Gastroesophageal sphincter (tissue), 4 donors: ENCODE data around the gene TTC9C. TPM values are rescaled to one million over a fixed set of nuclear protein-coding genes. Genes with fewer than 3 reads are reported as not detected.
A peak's percentile ranks its signal among the peaks of the same experiment; 100 is the strongest.

ENCODE experiments used
- ATAC-seq: fragments of 150-250 bp; one replicate; pipeline ENCODE4 v1.9.1; 2016; ENCODE audit warnings: mild to moderate bottlenecking, moderate library complexity
- H3K27ac ChIP-seq, 4 donors: fragments of 200-600 bp; sonication (generic) in 3 of 4; 1 replicate in 3 of 4; 2 replicates in 1 of 4; pipeline ENCODE4 v1.5.1; 2016 to 2019
- H3K27me3 ChIP-seq: fragments of 200-600 bp; sonication (generic); one replicate; pipeline ENCODE4 v1.5.1; 2019
- H3K36me3 ChIP-seq, 2 donors: fragments of 200-600 bp; sonication (generic); one replicate each; pipeline ENCODE4 v1.5.1; 2019; ENCODE audit warnings: control low read depth in 1 of 2
- H3K4me1 ChIP-seq, 3 donors: fragments of 200-600 bp; sonication (generic); 1 replicate in 2 of 3; 2 replicates in 1 of 3; pipeline ENCODE4 v1.5.1; 2016 to 2019; ENCODE audit warnings: control low read depth in 2 of 3
- H3K4me3 ChIP-seq, 2 donors: fragments of 200-600 bp; sonication (generic); one replicate each; pipeline ENCODE4 v1.5.1; 2019; ENCODE audit warnings: mild to moderate bottlenecking in 1 of 2, moderate library complexity in 1 of 2
- H3K9me3 ChIP-seq, 3 donors: fragments of 200-600 bp; sonication (generic); one replicate each; pipeline ENCODE4 v1.5.1; 2017 to 2019; ENCODE audit warnings: control low read depth in 2 of 3
- EP300 ChIP-seq: sonication (generic); formaldehyde crosslinking; IDR thresholded peaks from one replicate; pipeline ENCODE4 v1.6.1; 2017; ENCODE audit warnings: antibody characterized with exemption, mild to moderate bottlenecking
- POLR2A ChIP-seq, 2 donors: fragments of 450-650 bp; IDR thresholded peaks; one replicate each; pipeline ENCODE4 v1.6.1; 2017; ENCODE audit warnings: antibody characterized with exemption in 2 of 2, mild to moderate bottlenecking in 2 of 2, moderate library complexity in 1 of 2
- POLR2AphosphoS5 ChIP-seq: sonication (generic); formaldehyde crosslinking; IDR thresholded peaks from one replicate; pipeline ENCODE4 v1.6.1; 2017; ENCODE audit warnings: antibody characterized with exemption
- WGBS, 2 donors: methylation state at CpG; one replicate each; pipeline ENCODE4 v1.1.5; 2018; ENCODE audit warnings: low coverage in 1 of 2; 5-methylcytosine and 5-hydroxymethylcytosine counted together
- total RNA-seq, 4 donors: library from RNA; depleted of rRNA; stranded (reverse); fragments of >200 nt; gene quantifications; one replicate each; pipeline ENCODE4 v1.1.0, GENCODE V29; 2016
- TF ChIP-seq, protein P1 (sequence below), 4 experiments: fragments of 200-600 bp in 2 of 4; fragments of 450-650 bp in 2 of 4; sonication (generic) in 1 of 4; IDR thresholded peaks; one replicate each; pipeline ENCODE4 v1.5.1; 2017 to 2019; ENCODE audit warnings: antibody characterized with exemption in 4 of 4, mild to moderate bottlenecking in 2 of 4, moderate library complexity in 2 of 4

Gene TTC9C
- total RNA-seq, 4 donors from 2014 or later, result 12.5 to 20.5 (median 19.8) TPM

DNA sequence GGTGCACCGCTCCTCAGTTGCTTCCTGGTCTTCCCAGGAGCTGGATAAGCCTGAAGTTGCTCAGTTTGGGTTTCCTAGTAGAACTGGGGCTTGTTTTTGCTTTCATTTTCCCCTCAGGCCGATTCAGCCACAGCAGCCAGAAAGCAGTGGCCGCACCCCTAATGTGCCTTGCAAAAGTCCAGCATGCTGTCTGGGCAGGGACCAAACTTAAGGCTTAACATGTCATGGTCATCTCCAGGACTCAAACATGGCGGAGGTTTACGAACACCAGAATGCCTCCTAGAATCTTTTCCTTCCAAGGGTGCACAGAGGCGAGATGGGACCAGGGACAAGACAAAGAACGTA is 18.3 kb upstream of the TTC9C start:
- Histone ChIP-seq H3K27me3 (no peaks in the 10 kb centered on the region), H3K36me3 (peaks cover 0 to 49% of the 10 kb centered on the region in 2 donors), H3K4me1 (peaks cover 0 to 60% (median 29%) of the 10 kb centered on the region in 3 donors), H3K27ac (peak overlapping the region; percentile 85 to 95 (median 94)), H3K4me3 (peak overlapping the region; percentile 44 to 68), H3K9me3 (no peaks in the 10 kb centered on the region)
- 0% methylated on average over 1 of the region's 7 CpGs; no CpG with 5 or more reads in 1 of the 2 donors for WGBS, 2 donors
- no peak for ATAC-seq
- TF ChIP-seq POLR2AphosphoS5 (no peak), EP300 (no peak)

DNA sequence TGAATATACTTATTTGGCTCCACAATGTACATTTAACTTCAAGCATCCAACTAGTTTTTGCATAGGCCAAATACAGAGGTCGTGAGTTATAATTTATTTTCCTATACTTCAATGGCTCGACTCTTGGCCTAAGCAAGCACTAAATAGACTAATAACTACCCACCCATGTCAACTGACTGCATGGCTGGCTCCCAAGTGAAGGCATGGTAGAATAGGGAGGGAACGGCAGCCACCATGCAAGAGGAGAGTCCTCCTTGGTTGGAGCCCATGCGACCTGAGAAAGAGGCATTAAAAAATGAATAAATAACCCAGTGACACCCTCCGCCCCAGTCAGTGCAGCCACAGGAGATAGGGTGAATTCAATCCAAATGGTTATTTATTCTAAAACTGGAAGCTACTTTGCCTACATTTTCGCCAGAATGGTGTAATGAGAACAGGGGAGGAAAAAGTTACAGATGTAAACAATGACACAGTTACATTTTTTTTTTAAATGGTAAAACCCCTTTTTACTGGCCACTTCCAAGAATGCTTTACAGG is 15.9 kb upstream of the TTC9C start:
- TF ChIP-seq, protein P1, sequence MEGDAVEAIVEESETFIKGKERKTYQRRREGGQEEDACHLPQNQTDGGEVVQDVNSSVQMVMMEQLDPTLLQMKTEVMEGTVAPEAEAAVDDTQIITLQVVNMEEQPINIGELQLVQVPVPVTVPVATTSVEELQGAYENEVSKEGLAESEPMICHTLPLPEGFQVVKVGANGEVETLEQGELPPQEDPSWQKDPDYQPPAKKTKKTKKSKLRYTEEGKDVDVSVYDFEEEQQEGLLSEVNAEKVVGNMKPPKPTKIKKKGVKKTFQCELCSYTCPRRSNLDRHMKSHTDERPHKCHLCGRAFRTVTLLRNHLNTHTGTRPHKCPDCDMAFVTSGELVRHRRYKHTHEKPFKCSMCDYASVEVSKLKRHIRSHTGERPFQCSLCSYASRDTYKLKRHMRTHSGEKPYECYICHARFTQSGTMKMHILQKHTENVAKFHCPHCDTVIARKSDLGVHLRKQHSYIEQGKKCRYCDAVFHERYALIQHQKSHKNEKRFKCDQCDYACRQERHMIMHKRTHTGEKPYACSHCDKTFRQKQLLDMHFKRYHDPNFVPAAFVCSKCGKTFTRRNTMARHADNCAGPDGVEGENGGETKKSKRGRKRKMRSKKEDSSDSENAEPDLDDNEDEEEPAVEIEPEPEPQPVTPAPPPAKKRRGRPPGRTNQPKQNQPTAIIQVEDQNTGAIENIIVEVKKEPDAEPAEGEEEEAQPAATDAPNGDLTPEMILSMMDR (IDR thresholded peaks at IDR 0.05), result no peak
- Histone ChIP-seq H3K4me3 (no peak overlapping the region), H3K36me3 (peaks cover 4 to 72% of the 10 kb centered on the region in 2 donors), H3K27ac (peak overlapping the region in 1 of 4 donors; percentile 47), H3K4me1 (peaks cover 0 to 40% (median 16%) of the 10 kb centered on the region in 3 donors), H3K9me3 (no peaks in the 10 kb centered on the region), H3K27me3 (no peaks in the 10 kb centered on the region)
- ATAC-seq, result no peak
- WGBS, 2 donors, result 54 to 76% methylated on average over 4 to 6 of the region's 6 CpGs

DNA sequence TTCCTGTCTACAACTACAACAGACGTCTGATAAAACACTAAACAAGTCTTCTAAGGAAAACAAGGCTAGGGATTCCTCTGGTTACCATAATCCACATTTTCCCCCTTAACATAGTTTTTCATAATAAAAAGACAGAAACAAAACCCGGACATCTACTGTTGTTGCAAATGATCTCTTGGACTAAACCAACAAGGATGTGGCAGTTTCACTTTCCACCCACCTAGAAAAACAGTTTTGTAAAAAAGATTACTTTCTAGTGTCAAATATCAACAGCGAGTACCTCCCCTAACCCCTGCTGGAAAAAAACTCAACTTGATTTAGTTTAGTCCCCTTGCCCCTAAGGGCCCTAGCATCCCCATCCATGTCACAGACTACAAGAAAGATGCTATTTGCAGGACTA is 15.4 kb upstream of the TTC9C start:
- Histone ChIP-seq H3K4me3 (no peak overlapping the region), H3K36me3 (peaks cover 6 to 78% of the 10 kb centered on the region in 2 donors), H3K27me3 (no peaks in the 10 kb centered on the region), H3K4me1 (peaks cover 0 to 40% (median 16%) of the 10 kb centered on the region in 3 donors), H3K27ac (peak overlapping the region in 1 of 4 donors; percentile 47), H3K9me3 (no peaks in the 10 kb centered on the region)
- 54 to 61% methylated on average over 3 of the region's 3 CpGs for WGBS, 2 donors
- ATAC-seq, result no peak
- TF ChIP-seq, protein P1 (IDR thresholded peaks at IDR 0.05), result no peak
- TF ChIP-seq POLR2A (IDR thresholded peaks at IDR 0.05) (no peak), POLR2AphosphoS5 (no peak), EP300 (no peak)

DNA sequence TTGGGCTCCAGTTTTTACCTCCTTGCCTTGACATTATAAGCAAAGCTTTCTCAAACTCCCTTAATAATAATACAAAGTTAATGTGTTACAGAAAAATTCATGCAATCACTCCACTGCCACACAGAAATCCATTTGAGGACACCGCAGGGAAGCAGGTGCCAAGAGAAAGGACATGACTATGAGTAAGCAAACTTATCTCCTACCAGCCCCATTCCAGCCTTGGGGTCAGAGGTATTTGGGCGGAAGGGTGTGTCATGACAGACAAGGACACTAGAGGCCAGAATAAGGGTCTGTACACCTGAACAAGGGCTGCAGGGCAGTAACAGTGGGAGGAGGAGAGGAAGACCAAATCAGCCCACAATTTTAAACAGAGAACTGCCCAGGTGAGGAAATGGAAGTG is 14.9 kb upstream of the TTC9C start:
- no peaks in the 10 kb centered on the region for H3K27me3 ChIP-seq
- H3K27ac ChIP-seq, result peak overlapping the region in 1 of 4 donors; percentile 47
- H3K36me3 ChIP-seq, result peaks cover 10 to 82% of the 10 kb centered on the region in 2 donors
- 57 to 67% methylated on average over 1 to 2 of the region's 2 CpGs for WGBS, 2 donors
- peaks cover 0 to 40% (median 15%) of the 10 kb centered on the region in 3 donors for H3K4me1 ChIP-seq
- H3K9me3 ChIP-seq, result no peaks in the 10 kb centered on the region
- no peak overlapping the region for H3K4me3 ChIP-seq
- no peak for ATAC-seq
- TF ChIP-seq POLR2AphosphoS5, result no peak
- TF ChIP-seq POLR2A (IDR thresholded peaks at IDR 0.05), result no peak
- TF ChIP-seq, protein P1 (IDR thresholded peaks at IDR 0.05), result no peak
- TF ChIP-seq EP300, result no peak

DNA sequence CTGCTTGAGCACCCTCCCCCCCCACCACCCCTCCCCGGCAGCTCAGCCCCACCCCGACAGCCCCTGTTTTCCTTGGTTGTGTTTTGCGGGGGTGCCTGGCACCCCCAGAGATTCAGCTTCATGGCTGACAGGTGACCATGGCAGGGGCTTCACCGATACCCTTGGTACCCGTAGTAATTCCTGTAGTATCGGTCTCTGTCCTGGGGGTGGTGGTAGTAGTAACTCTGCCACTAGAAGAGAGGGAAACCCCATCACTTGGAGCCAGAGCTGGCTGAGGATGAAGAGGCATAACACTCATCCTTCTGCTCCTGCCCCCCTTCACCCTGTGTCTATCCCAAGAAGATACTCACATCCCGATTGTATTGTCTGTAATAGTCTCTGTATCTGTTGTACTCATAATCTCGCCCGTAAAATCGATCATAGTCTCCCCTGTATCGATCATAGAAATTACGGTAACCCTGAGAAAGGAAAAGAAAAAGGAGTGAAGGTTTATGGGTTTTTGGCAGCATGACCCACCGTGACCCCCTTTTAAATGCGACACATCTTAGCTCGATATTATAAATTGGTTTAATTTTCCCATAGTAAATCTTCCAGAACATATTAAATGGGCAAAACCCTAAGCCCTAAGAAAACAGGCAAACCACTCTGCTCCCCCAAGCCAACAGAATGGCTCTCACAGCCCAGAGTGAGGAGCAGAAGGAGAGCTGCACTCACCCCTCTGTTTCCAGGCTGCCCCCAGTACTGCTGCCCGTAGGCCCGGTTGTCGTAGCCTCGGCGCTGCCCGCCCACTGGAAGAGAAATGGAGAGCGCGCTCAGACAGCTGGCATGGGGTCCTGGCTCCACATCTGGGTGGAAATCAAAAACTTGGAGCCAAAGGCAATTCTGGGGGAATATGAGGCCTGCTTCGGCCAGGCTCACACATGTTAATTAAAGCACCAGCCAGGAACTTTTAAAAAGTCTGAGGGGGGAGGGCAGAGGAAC is 12.8 kb upstream of the TTC9C start:
- peak overlapping the region in 1 of 4 donors; percentile 22 for H3K27ac ChIP-seq
- H3K36me3 ChIP-seq, result peaks cover 19 to 100% of the 10 kb centered on the region in 2 donors
- no peaks in the 10 kb centered on the region for H3K9me3 ChIP-seq
- H3K4me3 ChIP-seq, result no peak overlapping the region
- peaks cover 0 to 33% (median 2%) of the 10 kb centered on the region in 3 donors for H3K4me1 ChIP-seq
- TF ChIP-seq, protein P1 (IDR thresholded peaks at IDR 0.05), result no peak
- TF ChIP-seq POLR2AphosphoS5 (no peak), EP300 (no peak), POLR2A (IDR thresholded peaks at IDR 0.05) (no peak)
- 74 to 83% methylated on average over 12 to 15 of the region's 24 CpGs for WGBS, 2 donors
- no peaks in the 10 kb centered on the region for H3K27me3 ChIP-seq
- ATAC-seq, result no peak
